ENCODE measurements around the gene NUDC. TPM values are rescaled to one million over a fixed set of nuclear protein-coding genes. Genes with fewer than 3 reads are reported as not detected.
A peak's percentile ranks its signal among the peaks of the same experiment; 100 is the strongest.

Gene NUDC
- total and polyA plus RNA-seq, 2 of the 13 experiments (the other 11 are each of a cell fraction or from before 2014, with no cell fraction given): 34.7 to 104 TPM

DNA sequence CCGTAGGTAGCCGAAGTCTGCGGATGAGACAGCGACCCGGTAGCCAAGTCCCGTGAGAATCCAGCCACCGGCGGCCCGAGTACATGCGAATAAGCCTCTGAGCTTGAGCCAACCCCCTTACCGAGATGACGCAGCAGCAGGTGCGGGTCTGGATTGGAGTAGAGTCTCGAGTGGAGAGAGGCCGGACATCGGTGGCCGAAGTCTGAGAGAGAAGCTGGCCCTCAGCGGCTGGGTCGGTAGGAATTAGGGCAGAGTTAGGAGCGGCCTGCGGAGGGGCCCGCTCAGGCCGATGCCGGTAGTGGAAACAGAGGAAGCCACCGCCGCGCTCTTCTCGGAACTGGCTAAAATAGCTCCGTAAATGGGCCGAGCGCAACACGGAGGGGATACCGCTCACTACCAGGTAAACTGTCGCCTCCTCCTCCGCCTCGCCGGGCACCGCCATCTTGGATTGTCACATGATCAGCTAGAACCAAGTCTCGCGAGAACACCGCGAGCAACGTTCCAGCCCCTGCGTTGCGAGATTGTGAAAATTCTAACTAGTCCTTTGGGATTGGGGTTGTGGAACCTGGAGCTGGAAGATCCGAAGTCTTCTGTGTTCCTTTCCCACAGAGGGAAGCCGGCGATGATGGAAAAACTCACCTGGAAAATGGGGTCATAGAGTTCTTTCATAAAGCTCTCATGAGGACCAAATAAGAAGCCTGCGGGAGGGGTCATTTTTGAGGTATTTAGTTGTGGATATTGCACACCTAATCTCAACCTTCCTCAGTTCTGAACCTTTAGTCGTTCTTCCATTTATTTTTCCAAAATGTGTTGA is 21.3 kb upstream of the NUDC start, which contains the start of gene GPATCH3 (continued):
- TF ChIP-seq, protein P1, sequence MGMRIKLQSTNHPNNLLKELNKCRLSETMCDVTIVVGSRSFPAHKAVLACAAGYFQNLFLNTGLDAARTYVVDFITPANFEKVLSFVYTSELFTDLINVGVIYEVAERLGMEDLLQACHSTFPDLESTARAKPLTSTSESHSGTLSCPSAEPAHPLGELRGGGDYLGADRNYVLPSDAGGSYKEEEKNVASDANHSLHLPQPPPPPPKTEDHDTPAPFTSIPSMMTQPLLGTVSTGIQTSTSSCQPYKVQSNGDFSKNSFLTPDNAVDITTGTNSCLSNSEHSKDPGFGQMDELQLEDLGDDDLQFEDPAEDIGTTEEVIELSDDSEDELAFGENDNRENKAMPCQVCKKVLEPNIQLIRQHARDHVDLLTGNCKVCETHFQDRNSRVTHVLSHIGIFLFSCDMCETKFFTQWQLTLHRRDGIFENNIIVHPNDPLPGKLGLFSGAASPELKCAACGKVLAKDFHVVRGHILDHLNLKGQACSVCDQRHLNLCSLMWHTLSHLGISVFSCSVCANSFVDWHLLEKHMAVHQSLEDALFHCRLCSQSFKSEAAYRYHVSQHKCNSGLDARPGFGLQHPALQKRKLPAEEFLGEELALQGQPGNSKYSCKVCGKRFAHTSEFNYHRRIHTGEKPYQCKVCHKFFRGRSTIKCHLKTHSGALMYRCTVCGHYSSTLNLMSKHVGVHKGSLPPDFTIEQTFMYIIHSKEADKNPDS (CRISPR knock-in tag; IDR thresholded peaks at IDR 0.05): no peak
- TF ChIP-seq, protein P2, sequence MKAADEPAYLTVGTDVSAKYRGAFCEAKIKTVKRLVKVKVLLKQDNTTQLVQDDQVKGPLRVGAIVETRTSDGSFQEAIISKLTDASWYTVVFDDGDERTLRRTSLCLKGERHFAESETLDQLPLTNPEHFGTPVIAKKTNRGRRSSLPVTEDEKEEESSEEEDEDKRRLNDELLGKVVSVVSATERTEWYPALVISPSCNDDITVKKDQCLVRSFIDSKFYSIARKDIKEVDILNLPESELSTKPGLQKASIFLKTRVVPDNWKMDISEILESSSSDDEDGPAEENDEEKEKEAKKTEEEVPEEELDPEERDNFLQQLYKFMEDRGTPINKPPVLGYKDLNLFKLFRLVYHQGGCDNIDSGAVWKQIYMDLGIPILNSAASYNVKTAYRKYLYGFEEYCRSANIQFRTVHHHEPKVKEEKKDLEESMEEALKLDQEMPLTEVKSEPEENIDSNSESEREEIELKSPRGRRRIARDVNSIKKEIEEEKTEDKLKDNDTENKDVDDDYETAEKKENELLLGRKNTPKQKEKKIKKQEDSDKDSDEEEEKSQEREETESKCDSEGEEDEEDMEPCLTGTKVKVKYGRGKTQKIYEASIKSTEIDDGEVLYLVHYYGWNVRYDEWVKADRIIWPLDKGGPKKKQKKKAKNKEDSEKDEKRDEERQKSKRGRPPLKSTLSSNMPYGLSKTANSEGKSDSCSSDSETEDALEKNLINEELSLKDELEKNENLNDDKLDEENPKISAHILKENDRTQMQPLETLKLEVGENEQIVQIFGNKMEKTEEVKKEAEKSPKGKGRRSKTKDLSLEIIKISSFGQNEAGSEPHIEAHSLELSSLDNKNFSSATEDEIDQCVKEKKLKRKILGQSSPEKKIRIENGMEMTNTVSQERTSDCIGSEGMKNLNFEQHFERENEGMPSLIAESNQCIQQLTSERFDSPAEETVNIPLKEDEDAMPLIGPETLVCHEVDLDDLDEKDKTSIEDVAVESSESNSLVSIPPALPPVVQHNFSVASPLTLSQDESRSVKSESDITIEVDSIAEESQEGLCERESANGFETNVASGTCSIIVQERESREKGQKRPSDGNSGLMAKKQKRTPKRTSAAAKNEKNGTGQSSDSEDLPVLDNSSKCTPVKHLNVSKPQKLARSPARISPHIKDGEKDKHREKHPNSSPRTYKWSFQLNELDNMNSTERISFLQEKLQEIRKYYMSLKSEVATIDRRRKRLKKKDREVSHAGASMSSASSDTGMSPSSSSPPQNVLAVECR (CRISPR knock-in tag; IDR thresholded peaks at IDR 0.05; ENCODE audit: borderline replicate concordance): peak; percentile 94
- TF ChIP-seq ZNF3 (CRISPR knock-in tag; IDR thresholded peaks at IDR 0.05): no peak
- TF ChIP-seq, protein P3, sequence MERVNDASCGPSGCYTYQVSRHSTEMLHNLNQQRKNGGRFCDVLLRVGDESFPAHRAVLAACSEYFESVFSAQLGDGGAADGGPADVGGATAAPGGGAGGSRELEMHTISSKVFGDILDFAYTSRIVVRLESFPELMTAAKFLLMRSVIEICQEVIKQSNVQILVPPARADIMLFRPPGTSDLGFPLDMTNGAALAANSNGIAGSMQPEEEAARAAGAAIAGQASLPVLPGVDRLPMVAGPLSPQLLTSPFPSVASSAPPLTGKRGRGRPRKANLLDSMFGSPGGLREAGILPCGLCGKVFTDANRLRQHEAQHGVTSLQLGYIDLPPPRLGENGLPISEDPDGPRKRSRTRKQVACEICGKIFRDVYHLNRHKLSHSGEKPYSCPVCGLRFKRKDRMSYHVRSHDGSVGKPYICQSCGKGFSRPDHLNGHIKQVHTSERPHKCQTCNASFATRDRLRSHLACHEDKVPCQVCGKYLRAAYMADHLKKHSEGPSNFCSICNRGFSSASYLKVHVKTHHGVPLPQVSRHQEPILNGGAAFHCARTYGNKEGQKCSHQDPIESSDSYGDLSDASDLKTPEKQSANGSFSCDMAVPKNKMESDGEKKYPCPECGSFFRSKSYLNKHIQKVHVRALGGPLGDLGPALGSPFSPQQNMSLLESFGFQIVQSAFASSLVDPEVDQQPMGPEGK (CRISPR knock-in tag; IDR thresholded peaks at IDR 0.05): peak; percentile 31; the same call in 1 of the 2 replicates
- TF ChIP-seq, protein P4, sequence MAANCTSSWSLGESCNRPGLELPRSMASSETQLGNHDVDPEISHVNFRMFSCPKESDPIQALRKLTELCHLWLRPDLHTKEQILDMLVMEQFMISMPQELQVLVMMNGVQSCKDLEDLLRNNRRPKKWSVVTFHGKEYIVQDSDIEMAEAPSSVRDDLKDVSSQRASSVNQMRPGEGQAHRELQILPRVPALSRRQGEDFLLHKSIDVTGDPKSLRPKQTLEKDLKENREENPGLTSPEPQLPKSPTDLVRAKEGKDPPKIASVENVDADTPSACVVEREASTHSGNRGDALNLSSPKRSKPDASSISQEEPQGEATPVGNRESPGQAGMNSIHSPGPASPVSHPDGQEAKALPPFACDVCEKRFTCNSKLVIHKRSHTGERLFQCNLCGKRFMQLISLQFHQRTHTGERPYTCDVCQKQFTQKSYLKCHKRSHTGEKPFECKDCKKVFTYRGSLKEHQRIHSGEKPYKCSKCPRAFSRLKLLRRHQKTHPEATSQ (CRISPR knock-in tag; IDR thresholded peaks at IDR 0.05; ENCODE audit: borderline replicate concordance): peak; percentile 84; the same call in 1 of the 2 replicates
- no peak for TF ChIP-seq ZNF839 (CRISPR knock-in tag; IDR thresholded peaks at IDR 0.05; ENCODE audit: borderline replicate concordance)
- TF ChIP-seq, protein P5, sequence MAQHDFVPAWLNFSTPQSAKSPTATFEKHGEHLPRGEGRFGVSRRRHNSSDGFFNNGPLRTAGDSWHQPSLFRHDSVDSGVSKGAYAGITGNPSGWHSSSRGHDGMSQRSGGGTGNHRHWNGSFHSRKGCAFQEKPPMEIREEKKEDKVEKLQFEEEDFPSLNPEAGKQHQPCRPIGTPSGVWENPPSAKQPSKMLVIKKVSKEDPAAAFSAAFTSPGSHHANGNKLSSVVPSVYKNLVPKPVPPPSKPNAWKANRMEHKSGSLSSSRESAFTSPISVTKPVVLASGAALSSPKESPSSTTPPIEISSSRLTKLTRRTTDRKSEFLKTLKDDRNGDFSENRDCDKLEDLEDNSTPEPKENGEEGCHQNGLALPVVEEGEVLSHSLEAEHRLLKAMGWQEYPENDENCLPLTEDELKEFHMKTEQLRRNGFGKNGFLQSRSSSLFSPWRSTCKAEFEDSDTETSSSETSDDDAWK (CRISPR knock-in tag; IDR thresholded peaks at IDR 0.05): no peak
- TF ChIP-seq, protein P6, sequence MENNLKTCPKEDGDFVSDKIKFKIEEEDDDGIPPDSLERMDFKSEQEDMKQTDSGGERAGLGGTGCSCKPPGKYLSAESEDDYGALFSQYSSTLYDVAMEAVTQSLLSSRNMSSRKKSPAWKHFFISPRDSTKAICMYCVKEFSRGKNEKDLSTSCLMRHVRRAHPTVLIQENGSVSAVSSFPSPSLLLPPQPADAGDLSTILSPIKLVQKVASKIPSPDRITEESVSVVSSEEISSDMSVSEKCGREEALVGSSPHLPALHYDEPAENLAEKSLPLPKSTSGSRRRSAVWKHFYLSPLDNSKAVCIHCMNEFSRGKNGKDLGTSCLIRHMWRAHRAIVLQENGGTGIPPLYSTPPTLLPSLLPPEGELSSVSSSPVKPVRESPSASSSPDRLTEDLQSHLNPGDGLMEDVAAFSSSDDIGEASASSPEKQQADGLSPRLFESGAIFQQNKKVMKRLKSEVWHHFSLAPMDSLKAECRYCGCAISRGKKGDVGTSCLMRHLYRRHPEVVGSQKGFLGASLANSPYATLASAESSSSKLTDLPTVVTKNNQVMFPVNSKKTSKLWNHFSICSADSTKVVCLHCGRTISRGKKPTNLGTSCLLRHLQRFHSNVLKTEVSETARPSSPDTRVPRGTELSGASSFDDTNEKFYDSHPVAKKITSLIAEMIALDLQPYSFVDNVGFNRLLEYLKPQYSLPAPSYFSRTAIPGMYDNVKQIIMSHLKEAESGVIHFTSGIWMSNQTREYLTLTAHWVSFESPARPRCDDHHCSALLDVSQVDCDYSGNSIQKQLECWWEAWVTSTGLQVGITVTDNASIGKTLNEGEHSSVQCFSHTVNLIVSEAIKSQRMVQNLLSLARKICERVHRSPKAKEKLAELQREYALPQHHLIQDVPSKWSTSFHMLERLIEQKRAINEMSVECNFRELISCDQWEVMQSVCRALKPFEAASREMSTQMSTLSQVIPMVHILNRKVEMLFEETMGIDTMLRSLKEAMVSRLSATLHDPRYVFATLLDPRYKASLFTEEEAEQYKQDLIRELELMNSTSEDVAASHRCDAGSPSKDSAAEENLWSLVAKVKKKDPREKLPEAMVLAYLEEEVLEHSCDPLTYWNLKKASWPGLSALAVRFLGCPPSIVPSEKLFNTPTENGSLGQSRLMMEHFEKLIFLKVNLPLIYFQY (CRISPR knock-in tag; IDR thresholded peaks at IDR 0.05; ENCODE audit: borderline replicate concordance): no peak
- no peak for TF ChIP-seq ZFP36 (IDR thresholded peaks at IDR 0.05; ENCODE audit: borderline replicate concordance, low read depth, low read length, partially characterized antibody)
- peak; percentile 100 for TF ChIP-seq GATAD1 (CRISPR knock-in tag; IDR thresholded peaks at IDR 0.05)

Measured in HepG2 (cell line).